K562 (cell line): ENCODE results near the gene EXOC2. TPM values are rescaled to one million over a fixed set of nuclear protein-coding genes. Genes with fewer than 3 reads are reported as not detected.

Experiments used
- ARID1B ChIP-seq: fragments of 450-650 bp; IDR thresholded peaks from 2 replicates; pipeline ENCODE4 v1.6.1; 2016; ENCODE audit warnings: antibody characterized with exemption, mild to moderate bottlenecking, inconsistent platforms
- ATF3 ChIP-seq, 2 experiments: fragments of 450-650 bp in 1 of 2; sonication (generic) in 1 of 2; formaldehyde crosslinking in 1 of 2; IDR thresholded peaks in 1 of 2; conservative IDR thresholded peaks in 1 of 2; 2 replicates each; pipeline versions ENCODE4 v1.6.1 to v1.8.1; 2016 to 2023; ENCODE audit warnings: mild to moderate bottlenecking in 2 of 2, moderate library complexity in 2 of 2, inconsistent platforms in 1 of 2, missing genetic modification reagents in 1 of 2
- C11orf30 ChIP-seq: fragments of 450-650 bp; IDR thresholded peaks from 2 replicates; pipeline ENCODE4 v1.6.1; 2016; ENCODE audit warnings: low read depth, mild to moderate bottlenecking
- CREM ChIP-seq: IDR thresholded peaks from 2 replicates; pipeline ENCODE4 v1.6.1; 2014; ENCODE audit warnings: antibody characterized with exemption, low read depth
- CTBP1 ChIP-seq: fragments of 450-650 bp; IDR thresholded peaks from 2 replicates; pipeline ENCODE4 v1.6.1; 2016; ENCODE audit warnings: borderline replicate concordance
- DPF2 ChIP-seq: fragments of 450-650 bp; IDR thresholded peaks from 2 replicates; pipeline ENCODE4 v1.6.1; 2016
- ELF4 ChIP-seq: fragments of 450-650 bp; formaldehyde crosslinking; IDR thresholded peaks from 2 replicates; pipeline ENCODE4 v1.4.0; 2022; ENCODE audit warnings: missing genetic modification characterization
- HEY1 ChIP-seq: fragments of 250-450 bp; sonication (Bioruptor Pico); IDR thresholded peaks from 2 replicates; pipeline ENCODE4 v1.5.0; 2020; ENCODE audit warnings: mild to moderate bottlenecking, moderate library complexity, borderline replicate concordance
- JUND ChIP-seq, 2 experiments: IDR thresholded peaks; 2 replicates in 1 of 2; 3 replicates in 1 of 2; pipeline ENCODE4 v1.6.1; 2011; ENCODE audit warnings: borderline replicate concordance in 2 of 2, low read depth in 2 of 2, low read length in 2 of 2, improper control_type of control experiment in 1 of 2, missing biosample characterization in 1 of 2, missing genetic modification characterization in 1 of 2, missing genetic modification reagents in 1 of 2
- MAFK ChIP-seq: IDR thresholded peaks from 2 replicates; pipeline ENCODE4 v1.6.1; 2011; ENCODE audit warnings: low read length, improper control_type of control experiment
- RHOXF2B ChIP-seq: fragments of 250-450 bp; sonication (Bioruptor Pico); conservative IDR thresholded peaks from 2 replicates; pipeline ENCODE4 v1.5.1; 2021
- ZNF316 ChIP-seq: fragments of 450-650 bp; IDR thresholded peaks from 2 replicates; pipeline ENCODE4 v1.6.1; 2016
- polyA plus RNA-seq, 8 experiments: library from polyadenylated mRNA; depleted of rRNA in 4 of 8; stranded (reverse) in 5 of 8; unstranded in 3 of 8; fragments of >200 nt; fragmentation: Nextera tagmentation in 2 of 8; fragmentation: Illumina TruSeq in 1 of 8; extraction: Ambion mirVana in 2 of 8; extraction: Trizol in 1 of 8; gene quantifications; 2 replicates each; pipeline versions ENCODE4 v1.2.1 to v1.2.3, GENCODE V29; 2011 to 2014; ENCODE audit warnings: inconsistent platforms in 1 of 8, missing spikeins in 1 of 8
- total RNA-seq, 7 experiments: library from RNA; depleted of rRNA in 6 of 7; stranded (reverse); fragments of >200 nt in 6 of 7; fragmentation: Illumina TruSeq in 2 of 7; extraction: Trizol in 2 of 7; gene quantifications; 2 replicates each; pipeline versions ENCODE4 v1.2.1 to v1.2.3, GENCODE V29; 2011 to 2021; ENCODE audit warnings: low replicate concordance in 1 of 7
- TF ChIP-seq, protein P1 (sequence below): fragments of 450-650 bp; IDR thresholded peaks from 2 replicates; pipeline ENCODE4 v1.6.1; 2016; ENCODE audit warnings: mild to moderate bottlenecking, moderate library complexity

EXOC2 gene
- total and polyA plus RNA-seq, 9 of the 15 experiments (the other 6 are each of a cell fraction or from before 2014, with no cell fraction given) = 12.2 to 30.2 (median 24.2) TPM

DNA sequence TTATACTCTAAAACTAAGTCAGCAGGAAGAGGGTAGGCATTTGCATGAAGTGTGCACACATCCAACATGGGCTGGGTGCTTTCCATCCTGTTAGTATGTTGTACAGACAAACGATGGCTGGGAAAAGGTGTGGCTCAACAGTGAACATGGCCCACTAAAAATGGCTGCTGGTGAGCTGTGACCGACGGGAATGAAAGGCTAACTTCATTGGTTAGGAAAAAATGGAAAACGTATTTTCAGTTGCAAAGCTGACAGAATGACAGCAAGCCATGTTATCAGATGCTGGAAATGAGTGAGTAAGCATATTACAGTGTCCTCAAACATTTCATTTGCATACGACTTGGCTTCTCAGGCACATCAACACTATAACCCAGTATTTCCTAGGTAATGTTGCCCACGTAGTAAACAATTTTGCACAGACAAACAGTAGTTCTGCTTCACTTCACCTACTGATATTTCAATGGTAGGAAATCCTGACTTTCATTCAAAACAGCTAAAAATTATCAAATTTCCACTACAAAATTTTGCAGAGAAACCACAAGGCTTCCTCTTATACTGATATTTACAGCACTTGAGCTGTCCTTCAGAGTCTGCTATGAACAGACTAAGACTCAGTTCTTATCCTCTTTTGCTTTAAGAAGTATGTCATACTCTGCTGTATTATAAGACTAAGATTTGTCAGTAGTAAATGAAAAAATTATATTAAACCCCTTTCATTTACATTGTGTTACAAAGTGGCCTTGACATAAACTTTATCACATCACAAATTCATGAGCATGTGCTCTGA lies 202.5 kb downstream of the EXOC2 start (continued):
- TF ChIP-seq CTBP1 = no peak
- peak; percentile 96 for TF ChIP-seq C11orf30
- peak; percentile 83 for TF ChIP-seq MAFK
- no peak for TF ChIP-seq ELF4 (CRISPR knock-in tag)
- peak; percentile 26; the same call in 1 of the 2 replicates for TF ChIP-seq ATF3 (IDR thresholded peaks at IDR 0.05)
- no peak for TF ChIP-seq ATF3 (CRISPR knock-in tag; conservative IDR thresholded peaks at IDR 0.05)
- TF ChIP-seq ARID1B = peak; percentile 34; the same call in 1 of the 2 replicates
- peak; percentile 30; the same call in 1 of the 2 replicates for TF ChIP-seq CREM
- no peak for TF ChIP-seq HEY1 (CRISPR knock-in tag)
- TF ChIP-seq, protein P1, sequence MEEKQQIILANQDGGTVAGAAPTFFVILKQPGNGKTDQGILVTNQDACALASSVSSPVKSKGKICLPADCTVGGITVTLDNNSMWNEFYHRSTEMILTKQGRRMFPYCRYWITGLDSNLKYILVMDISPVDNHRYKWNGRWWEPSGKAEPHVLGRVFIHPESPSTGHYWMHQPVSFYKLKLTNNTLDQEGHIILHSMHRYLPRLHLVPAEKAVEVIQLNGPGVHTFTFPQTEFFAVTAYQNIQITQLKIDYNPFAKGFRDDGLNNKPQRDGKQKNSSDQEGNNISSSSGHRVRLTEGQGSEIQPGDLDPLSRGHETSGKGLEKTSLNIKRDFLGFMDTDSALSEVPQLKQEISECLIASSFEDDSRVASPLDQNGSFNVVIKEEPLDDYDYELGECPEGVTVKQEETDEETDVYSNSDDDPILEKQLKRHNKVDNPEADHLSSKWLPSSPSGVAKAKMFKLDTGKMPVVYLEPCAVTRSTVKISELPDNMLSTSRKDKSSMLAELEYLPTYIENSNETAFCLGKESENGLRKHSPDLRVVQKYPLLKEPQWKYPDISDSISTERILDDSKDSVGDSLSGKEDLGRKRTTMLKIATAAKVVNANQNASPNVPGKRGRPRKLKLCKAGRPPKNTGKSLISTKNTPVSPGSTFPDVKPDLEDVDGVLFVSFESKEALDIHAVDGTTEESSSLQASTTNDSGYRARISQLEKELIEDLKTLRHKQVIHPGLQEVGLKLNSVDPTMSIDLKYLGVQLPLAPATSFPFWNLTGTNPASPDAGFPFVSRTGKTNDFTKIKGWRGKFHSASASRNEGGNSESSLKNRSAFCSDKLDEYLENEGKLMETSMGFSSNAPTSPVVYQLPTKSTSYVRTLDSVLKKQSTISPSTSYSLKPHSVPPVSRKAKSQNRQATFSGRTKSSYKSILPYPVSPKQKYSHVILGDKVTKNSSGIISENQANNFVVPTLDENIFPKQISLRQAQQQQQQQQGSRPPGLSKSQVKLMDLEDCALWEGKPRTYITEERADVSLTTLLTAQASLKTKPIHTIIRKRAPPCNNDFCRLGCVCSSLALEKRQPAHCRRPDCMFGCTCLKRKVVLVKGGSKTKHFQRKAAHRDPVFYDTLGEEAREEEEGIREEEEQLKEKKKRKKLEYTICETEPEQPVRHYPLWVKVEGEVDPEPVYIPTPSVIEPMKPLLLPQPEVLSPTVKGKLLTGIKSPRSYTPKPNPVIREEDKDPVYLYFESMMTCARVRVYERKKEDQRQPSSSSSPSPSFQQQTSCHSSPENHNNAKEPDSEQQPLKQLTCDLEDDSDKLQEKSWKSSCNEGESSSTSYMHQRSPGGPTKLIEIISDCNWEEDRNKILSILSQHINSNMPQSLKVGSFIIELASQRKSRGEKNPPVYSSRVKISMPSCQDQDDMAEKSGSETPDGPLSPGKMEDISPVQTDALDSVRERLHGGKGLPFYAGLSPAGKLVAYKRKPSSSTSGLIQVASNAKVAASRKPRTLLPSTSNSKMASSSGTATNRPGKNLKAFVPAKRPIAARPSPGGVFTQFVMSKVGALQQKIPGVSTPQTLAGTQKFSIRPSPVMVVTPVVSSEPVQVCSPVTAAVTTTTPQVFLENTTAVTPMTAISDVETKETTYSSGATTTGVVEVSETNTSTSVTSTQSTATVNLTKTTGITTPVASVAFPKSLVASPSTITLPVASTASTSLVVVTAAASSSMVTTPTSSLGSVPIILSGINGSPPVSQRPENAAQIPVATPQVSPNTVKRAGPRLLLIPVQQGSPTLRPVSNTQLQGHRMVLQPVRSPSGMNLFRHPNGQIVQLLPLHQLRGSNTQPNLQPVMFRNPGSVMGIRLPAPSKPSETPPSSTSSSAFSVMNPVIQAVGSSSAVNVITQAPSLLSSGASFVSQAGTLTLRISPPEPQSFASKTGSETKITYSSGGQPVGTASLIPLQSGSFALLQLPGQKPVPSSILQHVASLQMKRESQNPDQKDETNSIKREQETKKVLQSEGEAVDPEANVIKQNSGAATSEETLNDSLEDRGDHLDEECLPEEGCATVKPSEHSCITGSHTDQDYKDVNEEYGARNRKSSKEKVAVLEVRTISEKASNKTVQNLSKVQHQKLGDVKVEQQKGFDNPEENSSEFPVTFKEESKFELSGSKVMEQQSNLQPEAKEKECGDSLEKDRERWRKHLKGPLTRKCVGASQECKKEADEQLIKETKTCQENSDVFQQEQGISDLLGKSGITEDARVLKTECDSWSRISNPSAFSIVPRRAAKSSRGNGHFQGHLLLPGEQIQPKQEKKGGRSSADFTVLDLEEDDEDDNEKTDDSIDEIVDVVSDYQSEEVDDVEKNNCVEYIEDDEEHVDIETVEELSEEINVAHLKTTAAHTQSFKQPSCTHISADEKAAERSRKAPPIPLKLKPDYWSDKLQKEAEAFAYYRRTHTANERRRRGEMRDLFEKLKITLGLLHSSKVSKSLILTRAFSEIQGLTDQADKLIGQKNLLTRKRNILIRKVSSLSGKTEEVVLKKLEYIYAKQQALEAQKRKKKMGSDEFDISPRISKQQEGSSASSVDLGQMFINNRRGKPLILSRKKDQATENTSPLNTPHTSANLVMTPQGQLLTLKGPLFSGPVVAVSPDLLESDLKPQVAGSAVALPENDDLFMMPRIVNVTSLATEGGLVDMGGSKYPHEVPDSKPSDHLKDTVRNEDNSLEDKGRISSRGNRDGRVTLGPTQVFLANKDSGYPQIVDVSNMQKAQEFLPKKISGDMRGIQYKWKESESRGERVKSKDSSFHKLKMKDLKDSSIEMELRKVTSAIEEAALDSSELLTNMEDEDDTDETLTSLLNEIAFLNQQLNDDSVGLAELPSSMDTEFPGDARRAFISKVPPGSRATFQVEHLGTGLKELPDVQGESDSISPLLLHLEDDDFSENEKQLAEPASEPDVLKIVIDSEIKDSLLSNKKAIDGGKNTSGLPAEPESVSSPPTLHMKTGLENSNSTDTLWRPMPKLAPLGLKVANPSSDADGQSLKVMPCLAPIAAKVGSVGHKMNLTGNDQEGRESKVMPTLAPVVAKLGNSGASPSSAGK = 0 out of 2 replicates have a peak, but pooled peaks have one; percentile 31
- TF ChIP-seq JUND (IDR thresholded peaks at IDR 0.05; ENCODE audit: borderline replicate concordance, low read depth, low read length) = peak; percentile 12; the same call in 1 of the 2 replicates
- peak; percentile 51; the same call in 1 of the 3 replicates for TF ChIP-seq JUND (tag; IDR thresholded peaks at IDR 0.05; ENCODE audit: borderline replicate concordance, low read depth, low read length)
- TF ChIP-seq ZNF316 = peak; percentile 97
- TF ChIP-seq RHOXF2B (CRISPR knock-in tag) = no peak
- peak; percentile 63; the same call in 1 of the 2 replicates for TF ChIP-seq DPF2
